Activated CD4-positive, alpha-beta T cell treated with anti-CD3 and anti-CD28 coated beads, Interleukin-2, amount 50 U/mL, for 48 hours (primary cell): ENCODE data around the gene NMNAT3.

Experiments
- DNase-seq, 2 experiments: peaks; one replicate each; pipeline ENCODE4 v3.0.0-alpha.2; 2020

NMNAT3 gene

DNA sequence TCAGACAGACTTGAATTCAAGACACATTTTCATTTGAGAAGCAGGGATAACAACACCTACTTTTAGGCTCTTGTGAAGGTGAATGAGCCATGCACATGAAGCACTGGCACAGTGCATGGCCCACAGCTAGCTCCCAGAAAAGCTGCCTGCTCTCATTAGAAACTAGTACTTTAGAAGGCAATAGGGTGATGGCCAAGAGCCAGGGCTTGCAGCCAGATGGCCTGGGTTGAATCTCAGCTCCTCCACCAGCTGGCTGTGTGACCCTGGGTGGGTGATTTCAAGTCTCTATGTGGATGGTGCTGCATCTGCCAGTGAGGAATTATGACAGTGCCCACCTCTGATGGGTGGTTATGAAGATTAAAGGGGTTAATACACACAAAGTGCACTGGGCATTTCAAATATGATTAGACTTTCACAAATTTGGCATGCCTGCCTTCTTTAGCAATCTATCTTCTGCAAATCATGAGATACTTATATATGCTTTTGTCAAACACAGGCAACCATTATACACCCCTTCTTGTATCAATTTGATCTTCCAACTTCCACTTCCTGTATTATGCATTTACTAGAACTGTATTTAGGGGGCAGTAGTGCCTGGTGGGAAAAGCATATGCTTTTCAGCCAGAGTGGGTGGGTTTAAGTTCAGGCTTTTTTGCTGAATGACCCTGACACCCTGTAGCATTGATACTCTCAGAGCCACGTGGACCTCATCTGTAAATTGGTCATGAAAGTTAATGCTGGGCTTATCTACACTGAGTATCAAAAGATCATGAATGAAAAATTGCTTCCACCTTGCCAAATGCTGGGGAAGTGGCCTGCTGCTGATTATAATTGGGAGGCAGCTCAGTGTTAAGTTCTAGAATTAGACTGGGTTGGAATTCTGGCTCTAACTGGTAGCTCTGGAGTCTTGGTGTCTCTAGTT lies 103.5 kb downstream of the NMNAT3 start:
- no peak for DNase-seq

DNA sequence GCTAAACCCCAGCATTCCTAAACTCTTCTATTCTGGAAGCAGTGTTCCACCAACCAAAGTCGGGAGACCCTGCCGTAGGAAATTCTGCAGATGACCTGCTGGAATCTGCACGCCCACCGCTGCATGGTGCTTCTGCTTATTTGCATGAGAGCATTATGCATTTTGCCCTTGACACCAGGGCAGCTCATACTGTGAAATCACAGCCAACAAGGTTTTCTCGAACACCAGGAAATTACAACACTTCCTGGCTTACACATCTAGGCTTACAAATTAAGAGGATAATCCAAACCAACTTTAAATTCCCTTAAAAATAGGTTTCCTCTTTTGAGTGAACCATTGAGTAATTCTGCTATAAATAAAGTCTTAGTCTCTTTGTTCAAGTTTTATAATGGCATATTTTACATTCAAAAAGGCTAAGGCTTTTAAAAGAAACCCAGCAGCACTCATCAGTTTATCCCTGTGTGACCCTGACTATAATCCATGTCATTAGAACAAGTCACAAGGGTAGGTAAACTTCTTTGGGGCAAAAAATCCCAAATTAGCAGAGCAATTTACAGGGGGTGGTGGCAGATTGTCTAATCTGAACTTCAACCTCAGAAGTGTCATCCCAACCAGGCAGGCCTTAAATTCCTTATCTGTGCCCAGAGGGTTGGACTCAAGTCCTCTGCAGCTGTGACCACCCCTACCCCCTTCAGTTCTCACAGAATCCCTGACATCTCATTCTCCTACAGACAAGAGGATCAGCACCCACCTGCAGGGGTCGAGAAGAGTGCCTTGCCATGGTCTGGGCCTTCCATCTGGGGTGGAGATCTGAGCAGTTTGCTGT lies 104.7 kb downstream of the NMNAT3 start:
- no peak for DNase-seq

DNA sequence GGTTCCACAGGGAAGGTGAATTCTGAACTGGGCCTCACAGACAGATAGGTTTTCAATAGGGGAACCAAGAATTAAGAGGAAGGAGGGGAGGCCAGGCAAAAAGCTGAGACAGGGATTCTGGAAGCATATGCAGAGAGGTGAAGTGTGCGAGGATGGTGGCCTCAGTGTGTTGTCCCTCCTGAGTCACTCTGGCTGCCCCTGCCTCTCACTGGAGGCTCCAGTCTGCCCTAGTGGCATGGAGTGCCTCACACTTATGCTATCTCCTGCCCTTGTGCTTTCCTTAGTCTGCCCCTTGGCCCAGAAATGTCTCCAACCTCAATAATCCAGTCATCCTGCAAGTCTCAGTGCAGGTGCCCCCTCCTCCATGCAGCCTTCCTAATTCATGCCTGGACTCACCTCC lies 106.1 kb downstream of the NMNAT3 start:
- no peak for DNase-seq

DNA sequence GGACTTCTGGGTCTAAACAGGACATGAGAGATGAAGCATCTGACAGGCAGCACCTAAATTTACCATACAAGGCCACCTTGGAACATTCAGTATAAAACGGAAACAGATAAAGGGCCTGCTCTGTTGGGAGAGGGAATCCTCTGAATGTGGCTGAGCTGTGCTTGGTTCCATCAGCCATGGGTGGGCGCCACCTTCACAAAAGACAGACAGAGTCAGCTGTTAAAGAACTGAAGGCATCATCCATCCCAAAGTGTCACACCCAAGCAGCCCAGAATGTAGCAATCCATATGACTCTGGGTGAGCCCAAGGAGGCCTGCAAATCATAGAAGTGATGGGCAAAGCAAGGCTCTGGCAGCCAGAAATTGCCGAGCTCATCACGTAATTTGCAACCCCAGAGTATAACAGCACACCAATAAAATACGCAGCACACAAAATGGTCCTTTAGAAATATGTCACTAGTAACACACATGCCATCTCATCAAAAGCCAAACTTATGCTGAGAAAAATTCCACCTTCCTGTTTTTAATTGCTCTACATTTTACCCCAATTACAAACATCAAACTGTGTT lies 113.4 kb downstream of the NMNAT3 start:
- no peak for DNase-seq

DNA sequence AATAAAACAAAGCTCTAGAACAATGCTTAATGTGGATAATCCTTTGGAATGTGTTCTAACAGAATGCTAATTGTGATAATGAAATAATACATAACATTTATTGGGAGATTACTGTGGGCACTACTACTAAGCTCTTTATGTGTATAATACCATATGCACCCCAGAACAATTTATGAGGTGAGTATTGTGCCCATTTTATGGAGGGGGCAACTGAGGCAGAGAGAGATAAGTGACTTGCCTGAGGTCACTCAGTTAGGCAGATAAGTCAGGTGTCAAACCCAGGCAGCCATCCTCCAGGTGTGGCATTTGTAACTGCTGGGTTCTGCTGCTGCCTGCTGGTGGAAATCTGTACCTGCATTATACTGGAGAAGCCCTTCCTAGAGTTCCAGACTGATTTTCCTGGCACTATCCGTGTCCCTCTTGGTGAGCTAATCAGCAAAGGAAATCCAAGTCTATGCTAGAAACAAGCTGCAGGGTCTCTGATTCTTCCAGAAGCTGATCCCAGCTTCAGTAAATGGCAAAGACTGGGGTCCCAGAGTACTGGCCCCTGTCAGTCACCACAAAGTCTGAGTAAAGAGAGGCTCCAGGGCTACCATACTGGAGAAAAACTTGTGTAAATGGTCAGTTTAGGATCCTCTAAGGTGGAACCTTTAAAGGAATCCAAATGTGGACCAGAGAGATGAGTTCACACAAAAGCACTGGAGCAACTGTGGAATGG lies 115.7 kb downstream of the NMNAT3 start:
- peak in 1 of 2 experiments; percentile 9 for DNase-seq

DNA sequence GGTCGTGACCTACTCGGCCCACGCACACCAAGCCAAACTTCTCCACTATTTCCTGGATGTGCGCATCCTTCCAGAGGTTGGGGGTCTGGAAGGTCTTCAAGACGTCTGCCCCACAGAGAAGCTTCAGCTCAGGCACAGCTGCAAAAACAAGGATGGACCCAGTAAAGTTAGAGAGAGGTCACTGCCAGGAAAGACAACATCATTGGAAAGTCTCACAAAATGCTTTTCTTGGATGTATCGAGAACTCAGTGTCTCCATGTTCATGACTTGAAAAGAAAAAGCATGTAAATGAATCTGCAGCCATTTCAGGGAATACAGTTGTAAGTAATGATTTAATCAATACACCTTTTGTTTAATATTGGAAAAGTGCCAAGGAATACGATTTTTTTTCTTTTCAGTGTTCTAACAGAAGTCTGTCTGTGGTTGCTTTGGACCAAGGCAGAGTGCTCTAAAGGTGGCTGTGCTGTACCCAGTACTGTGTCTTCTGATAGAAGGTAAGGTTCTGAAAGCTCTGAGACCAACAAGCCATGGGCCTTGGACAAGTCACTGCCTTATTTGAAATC lies 116.4 kb downstream of the NMNAT3 start:
- no peak for DNase-seq

DNA sequence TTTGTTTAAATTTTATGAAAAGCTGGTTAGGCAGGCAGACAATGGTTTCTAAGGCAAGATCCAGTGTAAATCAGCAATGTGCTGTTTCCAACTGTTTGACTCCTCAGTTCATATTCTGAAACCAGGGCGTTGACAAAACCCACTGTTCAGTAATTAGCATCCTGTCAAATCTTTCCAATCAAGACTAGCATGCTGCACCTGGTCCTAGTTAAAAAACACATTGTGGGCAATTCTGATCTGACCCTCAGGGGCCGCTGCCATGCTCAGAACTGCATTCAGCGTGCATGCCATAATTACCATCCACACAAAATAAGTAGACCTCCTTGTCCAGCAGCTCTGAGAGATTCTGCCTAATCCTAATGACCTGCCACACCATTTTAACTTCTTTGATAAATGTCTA lies 117.4 kb downstream of the NMNAT3 start:
- no peak for DNase-seq

DNA sequence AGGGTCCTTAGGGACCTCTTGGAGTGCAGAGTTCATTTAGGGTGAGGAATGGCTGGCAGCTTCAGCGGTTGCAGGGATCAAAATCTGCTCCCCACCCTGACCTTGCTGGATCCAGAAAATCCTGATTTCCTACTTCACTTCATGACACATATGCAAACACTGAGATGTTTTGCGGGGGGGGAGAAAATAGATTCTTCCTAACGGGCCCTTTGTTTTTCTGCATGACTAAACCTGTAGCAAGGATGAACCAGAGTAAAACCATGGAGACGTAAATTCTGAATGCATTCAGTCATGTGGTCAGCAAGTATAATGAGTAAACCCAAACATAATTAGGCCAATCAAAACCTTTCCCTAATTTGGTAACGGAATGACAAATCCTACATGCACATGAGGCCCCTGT lies 118.2 kb downstream of the NMNAT3 start:
- no peak for DNase-seq

DNA sequence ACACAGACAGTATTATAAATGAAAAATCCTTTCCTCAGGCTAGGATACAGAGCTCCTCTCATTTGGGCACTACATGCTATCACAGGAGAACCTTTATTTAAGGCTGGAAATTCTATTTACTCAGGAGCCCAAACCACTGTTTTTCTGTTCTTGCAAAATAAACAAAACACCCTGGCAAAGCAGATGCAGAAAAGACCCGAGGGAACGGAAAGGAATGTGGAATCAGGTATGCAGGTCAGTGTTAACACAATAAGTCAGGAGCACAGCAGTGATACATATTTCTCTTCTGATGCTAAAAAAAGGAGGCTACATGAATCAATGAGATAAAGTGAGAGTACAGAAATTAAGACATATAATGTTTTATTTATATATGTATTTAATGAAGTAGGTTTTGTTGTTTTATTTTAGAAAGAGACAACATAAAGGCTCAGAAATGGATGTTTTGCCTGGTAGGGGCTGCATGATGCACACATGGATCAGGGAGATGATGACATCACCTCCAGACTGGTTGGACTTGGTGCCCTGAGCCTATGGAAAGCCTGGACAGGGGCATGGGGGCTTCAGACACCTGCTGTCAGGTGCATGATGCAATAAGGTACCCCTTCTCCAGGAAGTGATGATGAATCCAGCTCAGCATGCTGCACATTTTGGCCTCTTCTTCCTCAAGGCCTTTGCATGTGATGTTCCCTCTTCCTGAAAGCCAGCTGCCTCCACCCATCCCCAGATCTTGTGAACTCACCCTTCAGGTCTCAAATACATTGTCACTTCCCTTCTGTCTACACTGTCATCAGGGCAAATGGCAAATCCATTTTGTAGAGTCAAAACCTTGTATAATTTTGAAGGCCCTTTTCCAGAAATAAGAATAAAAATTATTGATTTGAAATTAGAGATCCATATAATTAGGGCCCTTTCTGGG lies 119.2 kb downstream of the NMNAT3 start:
- DNase-seq: no peak

DNA sequence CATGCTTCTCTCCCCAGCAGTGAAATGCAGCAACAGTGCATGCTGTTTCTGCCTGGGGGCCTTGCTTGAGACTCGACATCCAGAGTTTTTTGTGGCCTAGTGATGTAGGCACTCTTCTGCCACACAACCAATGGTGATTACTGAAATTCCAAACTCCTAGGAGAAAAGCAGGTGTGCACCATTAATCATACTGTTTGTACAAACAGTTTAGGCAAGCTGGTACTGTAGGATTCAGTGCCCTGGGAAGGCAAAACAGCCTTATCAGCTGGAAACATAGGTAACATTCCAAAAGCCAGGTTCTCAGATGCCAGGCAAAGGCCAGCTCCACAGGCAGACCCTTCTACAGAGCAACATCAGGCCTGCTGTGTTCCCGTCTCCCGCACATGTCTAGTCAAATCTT lies 120.7 kb downstream of the NMNAT3 start:
- no peak for DNase-seq

DNA sequence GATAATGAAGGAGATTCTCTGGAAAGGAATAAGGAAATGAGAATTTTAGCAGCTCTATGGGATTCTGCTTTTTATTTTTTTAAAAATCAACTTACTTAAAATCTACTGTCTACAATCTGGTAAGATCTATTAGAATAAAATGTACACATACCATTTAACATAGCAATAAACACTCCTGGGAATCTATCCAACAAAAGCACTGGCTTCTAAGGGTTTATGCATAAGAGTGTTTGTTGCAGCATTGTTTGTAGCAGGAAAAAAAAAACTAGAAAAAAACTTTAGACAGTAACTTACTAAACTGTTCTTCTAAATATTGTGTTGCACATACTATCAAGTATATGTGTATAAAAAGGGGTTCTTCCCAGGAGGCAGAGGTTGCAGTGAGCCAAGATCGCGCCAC lies 122.5 kb downstream of the NMNAT3 start:
- DNase-seq: no peak

DNA sequence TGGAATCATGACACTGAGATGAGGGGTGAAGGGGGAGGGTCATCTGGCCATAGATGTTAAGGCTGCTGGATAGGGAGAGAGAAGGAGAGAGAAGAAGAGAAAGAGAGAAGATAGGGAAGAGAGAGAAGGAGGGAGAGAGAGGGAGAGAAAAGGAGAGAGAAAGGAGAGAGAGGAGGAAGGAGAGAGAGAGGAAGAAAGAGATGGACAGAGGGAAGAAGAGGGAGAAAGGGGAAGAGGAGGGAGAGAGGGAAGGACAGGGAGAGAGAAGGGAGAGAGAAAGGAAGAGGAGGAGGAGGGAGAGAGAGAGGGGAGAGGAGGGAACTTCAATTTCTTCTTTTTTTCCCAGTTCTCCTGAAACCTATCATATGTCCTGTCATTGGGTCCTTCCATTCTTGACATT lies 123.1 kb downstream of the NMNAT3 start:
- DNase-seq: no peak

DNA sequence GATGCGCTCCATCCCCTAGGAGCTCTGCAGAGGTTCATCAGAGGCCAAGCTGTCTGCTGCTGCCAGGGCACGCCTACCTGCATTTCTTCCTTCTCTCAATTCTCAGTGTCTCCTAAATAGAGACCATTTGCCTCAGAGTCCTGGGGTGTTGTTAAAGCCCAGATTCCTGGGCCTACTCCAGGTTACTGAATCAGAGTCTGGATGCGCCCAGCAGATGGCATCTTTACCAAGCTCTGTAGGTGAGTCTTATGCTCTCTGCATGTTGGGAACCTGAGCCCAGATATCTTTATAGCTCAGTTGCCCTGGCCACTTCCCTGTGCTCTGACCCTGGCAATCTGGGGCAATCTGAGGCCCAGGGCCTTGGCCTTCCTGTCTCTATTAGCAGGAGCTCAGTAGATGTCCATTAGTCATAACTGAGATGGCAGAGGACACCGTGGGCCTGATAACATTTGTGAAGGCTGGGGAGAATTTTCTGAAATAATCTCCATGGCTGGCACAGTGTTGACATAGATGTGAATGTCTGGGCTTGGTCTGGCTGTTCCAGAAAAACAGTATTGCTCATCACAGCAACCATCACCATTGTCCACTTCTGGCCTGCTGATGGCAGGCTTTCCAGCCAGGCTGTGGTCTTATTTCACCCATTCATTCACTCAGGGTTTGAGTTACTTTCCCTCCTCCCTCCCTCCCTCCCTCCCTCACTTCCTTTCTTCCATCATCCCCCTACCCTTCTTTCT lies 125.0 kb downstream of the NMNAT3 start:
- no peak for DNase-seq

DNA sequence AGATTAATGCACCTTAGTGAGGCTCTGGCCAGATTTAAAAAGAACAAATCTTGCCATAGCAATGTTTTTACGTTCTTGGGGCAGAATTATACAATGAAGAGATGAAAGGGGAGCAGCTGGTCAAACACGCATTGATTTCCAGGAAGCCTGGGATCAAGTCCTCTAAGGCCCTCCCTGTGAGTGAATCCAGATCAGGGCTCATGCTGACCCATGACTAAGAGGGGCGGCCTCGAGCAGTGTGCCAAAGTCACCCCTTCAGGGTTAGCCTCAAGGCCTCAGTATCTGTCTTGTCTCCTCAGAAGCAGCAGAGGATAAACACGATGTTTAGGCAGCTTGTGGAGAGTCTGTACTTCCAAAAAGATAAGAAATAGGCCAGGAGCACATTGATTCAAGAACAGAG lies 129.0 kb downstream of the NMNAT3 start:
- DNase-seq: no peak

DNA sequence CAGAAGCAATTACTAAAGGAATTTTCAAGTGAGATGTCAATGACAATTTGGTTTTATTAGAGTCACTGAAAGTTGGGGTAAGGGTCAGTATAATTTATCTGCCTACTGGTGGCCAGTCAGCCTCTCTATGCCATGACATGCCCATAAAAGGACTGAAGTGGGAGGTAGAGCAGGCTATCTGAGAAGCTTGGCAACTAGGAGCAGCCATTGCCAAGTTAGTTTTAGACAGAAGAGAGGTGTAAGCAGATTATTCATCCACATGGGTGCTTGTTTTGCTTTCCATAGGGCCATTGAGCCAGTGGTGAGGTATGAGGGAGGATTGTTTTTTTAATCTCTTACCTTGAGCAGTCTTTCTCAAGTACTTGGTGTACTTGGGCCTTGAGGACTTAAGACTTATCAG lies 130.1 kb downstream of the NMNAT3 start:
- no peak for DNase-seq

DNA sequence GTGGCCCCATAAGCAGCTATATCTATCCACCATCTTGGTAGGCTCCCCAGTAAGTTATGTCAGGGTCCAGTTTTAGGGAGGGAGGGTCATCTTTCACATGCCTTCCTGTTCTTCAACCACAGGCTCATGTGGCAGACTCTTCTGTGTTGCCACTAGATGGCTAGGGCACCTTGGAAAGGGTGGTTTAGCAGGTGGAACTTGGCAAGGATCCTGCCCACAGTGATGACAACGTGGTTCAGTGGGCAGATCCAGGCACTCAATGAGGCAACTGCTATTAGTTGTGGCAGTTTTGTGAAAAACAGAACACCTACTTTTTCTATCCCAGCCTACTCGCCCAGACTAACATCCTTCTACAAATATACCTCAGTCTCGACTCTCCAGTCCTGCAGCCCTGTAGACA lies 131.0 kb downstream of the NMNAT3 start:
- DNase-seq: no peak

DNA sequence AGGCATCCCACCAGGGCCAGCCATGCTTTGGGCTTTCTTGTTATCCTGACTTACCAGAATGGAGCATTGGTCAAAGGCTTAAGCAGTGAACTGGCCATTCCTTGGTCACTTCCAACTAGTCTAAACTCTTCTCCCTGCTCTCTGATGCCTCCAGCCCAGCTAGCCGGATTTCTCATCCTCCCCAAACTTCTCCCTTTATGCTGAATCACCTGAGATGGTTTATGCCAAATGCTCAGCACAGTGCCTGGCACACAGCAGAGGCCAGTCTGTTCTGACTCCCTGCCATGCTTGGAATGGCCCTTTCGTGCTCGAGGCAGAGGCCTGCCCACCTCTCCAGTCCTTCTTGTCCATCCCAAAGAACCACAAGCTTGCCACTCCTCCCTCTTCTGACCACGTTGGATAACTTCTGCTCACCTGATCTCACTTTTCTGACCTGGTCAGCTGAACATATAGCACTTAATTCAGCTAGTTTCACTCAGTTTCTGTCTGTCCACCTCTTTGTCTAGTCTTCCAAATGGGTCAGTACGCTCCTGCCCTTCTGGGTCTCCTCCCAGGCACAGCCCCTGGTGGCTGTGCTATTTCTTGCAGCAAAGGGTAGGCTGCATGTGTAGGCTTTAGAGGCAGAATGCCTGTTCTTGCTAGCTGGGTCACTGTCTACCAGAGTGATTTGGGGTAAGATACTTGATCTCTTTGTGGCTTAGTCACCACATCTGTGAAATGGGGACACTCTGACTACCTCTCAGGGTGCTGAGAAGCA lies 136.1 kb downstream of the NMNAT3 start:
- no peak for DNase-seq

DNA sequence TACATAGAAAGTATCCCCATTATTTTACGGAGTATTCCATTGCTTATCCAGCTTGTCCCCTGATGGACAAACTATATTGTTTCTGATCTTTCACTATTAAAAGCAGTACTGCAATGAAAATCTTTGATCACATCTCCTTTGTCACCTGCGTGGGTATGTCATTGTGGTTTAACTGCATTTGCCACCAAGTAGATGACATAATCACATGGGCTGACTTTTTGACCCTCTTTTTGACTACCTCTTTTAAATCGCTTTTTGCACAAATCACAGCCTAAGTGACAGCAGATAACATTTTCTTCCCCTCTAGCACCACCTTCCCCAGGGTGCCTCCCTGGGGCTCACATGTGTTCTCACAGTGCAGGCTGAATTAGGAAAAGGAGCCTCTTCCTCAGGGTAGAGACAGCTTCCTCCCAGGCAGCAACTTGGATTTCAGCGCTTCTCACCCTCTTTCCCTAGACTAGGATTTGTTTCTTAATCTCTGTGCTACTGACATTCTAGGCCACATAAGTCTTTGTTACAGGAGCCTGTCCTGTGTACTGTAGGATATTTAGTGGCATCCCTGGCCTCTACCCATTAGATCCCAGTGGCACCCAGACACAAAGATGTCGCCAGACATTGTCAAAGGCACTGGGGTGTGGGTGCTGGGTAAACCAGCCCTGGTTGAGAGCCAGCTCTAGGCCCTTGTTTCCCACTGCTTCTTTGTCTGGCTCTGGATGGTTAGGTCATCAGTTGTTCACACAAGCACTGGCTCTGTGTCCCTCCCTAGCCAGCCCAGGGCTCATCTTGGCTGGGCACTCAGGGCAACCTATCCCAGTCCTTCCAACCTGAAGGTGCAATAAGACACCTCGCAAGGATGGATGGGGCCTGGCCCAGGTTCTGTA lies 136.9 kb downstream of the NMNAT3 start:
- DNase-seq: no peak

DNA sequence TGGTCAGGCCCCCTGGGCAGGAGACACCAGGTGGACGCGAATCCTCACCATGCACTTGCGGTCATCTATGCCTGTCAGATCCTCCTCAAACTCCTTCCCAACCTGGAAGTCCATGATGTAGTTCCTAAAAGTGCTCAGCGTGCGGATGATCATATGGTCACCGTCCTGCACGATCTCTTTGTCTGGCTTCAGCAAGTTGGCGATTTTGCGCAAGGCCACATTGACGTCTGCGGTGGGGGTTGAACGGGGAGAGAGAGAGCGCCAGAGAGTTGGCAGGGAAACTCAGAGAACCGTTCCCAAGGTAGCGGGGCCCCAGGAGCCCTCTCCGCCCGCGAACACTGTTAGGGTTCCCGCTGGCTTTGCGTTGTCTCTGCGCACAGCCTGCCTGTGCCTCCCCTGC lies 139.0 kb downstream of the NMNAT3 start:
- no peak for DNase-seq
